HFF-Myc (cell line): ENCODE measurements around the gene MDFIC2.

ENCODE experiments used
- DNase-seq: peaks from one replicate; pipeline ENCODE4 v3.0.0-alpha.2; 2011; ENCODE audit warnings: low read depth; ENCODE audit errors: extremely low read depth
- H3K4me3 ChIP-seq: replicated peaks from 2 replicates; pipeline ENCODE4 v1.5.1; 2011; ENCODE audit warnings: low read depth, mild to moderate bottlenecking, control low read depth, low read length
- CTCF ChIP-seq: IDR thresholded peaks from 2 replicates; pipeline ENCODE4 v1.5.1; 2012; ENCODE audit warnings: mild to moderate bottlenecking, low read depth, low read length, control low read depth; ENCODE audit errors: missing control alignments

The MDFIC2 gene

GRCh38 chr3:70177881-70178645, 134.4 kb downstream of the MDFIC2 start:
- no peak for TF ChIP-seq CTCF
- no peak overlapping the region for H3K4me3 ChIP-seq

DNA sequence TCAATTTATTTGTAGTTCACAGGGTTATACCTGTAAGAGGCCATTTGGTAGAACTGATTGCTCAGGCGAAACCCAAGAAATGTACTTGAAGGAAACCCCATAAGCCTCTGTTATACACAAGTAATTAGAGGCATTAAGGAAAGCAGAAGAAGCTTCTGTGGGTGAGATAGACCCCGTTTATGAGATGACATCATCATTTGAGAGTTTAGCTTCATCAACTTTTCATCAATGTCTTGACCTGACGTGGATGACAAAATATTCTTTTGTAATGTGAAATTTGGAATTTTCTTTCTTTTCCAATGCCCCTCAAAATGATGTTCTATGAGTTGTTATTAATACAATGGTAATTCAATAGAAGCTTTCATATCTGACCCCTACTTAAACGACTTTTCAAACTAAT, 136.2 kb downstream of the MDFIC2 start:
- TF ChIP-seq CTCF: no peak
- no peak overlapping the region for H3K4me3 ChIP-seq
- no peak for DNase-seq

More at GRCh38 chr3:70177881-70178645, 134.4 kb downstream of the MDFIC2 start:
- no peak for DNase-seq

GRCh38 chr3:70156808-70157207, 155.6 kb downstream of the MDFIC2 start:
- no peak for TF ChIP-seq CTCF
- H3K4me3 ChIP-seq: no peak overlapping the region
- DNase-seq: no peak

DNA sequence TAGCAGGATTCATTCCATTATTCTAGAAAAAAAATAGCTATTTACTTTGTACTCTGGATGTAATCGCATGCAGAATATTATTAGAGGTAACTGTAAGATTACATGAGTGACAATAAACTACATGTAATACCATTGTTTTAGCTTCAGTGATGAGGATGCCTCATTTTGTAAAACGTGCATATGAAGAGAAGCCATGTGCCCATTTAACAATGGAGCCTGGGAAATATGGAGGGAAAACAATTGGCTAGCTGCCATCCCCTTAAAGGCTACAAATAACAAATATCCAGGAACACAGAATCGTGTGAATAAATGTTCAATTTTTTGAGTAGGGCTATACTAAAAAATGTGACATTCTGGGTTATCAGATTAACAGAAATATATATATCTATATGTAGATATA, 161.8 kb downstream of the MDFIC2 start:
- no peak for TF ChIP-seq CTCF
- no peak overlapping the region for H3K4me3 ChIP-seq
- no peak for DNase-seq

GRCh38 chr3:70149714-70150400, 162.6 kb downstream of the MDFIC2 start:
- DNase-seq: no peak
- no peak for TF ChIP-seq CTCF
- H3K4me3 ChIP-seq: no peak overlapping the region
